Mesothelial cell of epicardium (in vitro differentiated cells): ENCODE measurements around the gene LRRC15. TPM values are rescaled to one million over a fixed set of nuclear protein-coding genes. Genes with fewer than 3 reads are reported as not detected.

Experiments
- DNase-seq, 2 experiments: peaks; one replicate each; pipeline ENCODE4 v3.0.0; 2021; ENCODE audit warnings: low spot score in 2 of 2; ENCODE audit not compliant: unreplicated experiment in 2 of 2
- H3K27ac Mint-ChIP-seq: 2 replicates; pipeline ENCODE4 v1.8.0; 2021; ENCODE audit warnings: mixed read lengths
- H3K27me3 Mint-ChIP-seq: 2 replicates; pipeline ENCODE4 v1.8.0; 2021; ENCODE audit warnings: low read depth, mixed read lengths
- H3K36me3 Mint-ChIP-seq: 2 replicates; pipeline ENCODE4 v1.8.0; 2021; ENCODE audit warnings: mixed read lengths
- H3K4me1 Mint-ChIP-seq: 2 replicates; pipeline ENCODE4 v1.8.0; 2021; ENCODE audit warnings: mixed read lengths
- H3K4me3 Mint-ChIP-seq: 2 replicates; pipeline ENCODE4 v1.8.0; 2021; ENCODE audit warnings: mild to moderate bottlenecking, moderate library complexity, mixed read lengths
- H3K9me3 Mint-ChIP-seq: 2 replicates; pipeline ENCODE4 v1.8.0; 2021; ENCODE audit warnings: mixed read lengths
- total RNA-seq: library from RNA; stranded (reverse); gene quantifications from 3 replicates; pipeline ENCODE4 v1.2.1, GENCODE V29; 2021
- TF ChIP-seq, protein P1 (sequence below): fragments of 200-600 bp; sonication (generic); IDR thresholded peaks from one replicate; pipeline ENCODE4 v1.5.0; 2021; ENCODE audit warnings: antibody characterized with exemption; ENCODE audit not compliant: unreplicated experiment

The LRRC15 gene
- total RNA-seq, 1 donor from 2014 or later = not detected

DNA sequence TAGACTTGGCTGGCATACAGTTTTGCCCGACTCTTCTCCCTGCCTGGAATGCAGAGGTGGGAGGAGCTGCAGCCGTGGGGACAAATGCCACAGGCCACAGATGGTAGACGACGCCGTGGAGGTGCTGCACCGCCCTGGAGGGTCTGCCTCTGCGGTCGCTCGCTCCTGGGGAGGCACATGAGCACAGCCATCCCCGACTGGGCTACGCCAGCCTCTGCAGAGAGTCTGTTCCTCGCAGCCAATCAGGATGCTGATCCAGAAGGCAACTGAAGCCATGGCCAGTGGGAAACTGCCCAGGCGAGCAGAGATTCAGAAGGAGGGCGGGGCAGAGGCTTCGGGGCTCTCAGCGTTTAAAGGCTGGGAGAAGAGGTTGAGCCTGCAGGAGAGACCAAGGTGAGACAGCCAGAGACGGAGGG is 11.9 kb upstream of the LRRC15 start:
- H3K36me3 Mint-ChIP-seq = no peaks in the 10 kb centered on the region
- no peak for DNase-seq
- no peak overlapping the region for H3K27ac Mint-ChIP-seq
- no peaks in the 10 kb centered on the region for H3K9me3 Mint-ChIP-seq
- peaks cover 7% of the 10 kb centered on the region for H3K27me3 Mint-ChIP-seq
- TF ChIP-seq, protein P1, sequence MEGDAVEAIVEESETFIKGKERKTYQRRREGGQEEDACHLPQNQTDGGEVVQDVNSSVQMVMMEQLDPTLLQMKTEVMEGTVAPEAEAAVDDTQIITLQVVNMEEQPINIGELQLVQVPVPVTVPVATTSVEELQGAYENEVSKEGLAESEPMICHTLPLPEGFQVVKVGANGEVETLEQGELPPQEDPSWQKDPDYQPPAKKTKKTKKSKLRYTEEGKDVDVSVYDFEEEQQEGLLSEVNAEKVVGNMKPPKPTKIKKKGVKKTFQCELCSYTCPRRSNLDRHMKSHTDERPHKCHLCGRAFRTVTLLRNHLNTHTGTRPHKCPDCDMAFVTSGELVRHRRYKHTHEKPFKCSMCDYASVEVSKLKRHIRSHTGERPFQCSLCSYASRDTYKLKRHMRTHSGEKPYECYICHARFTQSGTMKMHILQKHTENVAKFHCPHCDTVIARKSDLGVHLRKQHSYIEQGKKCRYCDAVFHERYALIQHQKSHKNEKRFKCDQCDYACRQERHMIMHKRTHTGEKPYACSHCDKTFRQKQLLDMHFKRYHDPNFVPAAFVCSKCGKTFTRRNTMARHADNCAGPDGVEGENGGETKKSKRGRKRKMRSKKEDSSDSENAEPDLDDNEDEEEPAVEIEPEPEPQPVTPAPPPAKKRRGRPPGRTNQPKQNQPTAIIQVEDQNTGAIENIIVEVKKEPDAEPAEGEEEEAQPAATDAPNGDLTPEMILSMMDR = no peak
- no peak overlapping the region for H3K4me3 Mint-ChIP-seq
- H3K4me1 Mint-ChIP-seq = peaks cover 2% of the 10 kb centered on the region

DNA sequence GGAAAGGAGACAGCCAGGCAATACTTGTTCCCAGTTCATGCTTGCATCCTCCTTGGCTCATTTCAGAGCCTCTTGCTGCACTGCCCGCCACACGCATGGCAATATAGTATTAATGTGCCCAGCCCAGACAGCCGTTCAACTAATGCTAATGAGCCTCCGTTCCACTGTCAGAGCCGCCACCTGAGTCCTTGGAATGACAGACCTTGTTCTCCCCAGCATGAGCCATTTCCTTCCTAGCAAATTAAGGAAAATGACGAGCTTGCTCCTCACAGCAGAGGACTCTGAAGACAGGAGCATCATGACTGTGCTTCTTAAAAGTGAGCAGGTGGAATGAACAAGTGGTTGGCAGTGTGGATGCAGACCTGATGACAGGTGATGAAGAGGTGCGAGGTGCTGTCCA is 10.8 kb upstream of the LRRC15 start:
- TF ChIP-seq, protein P1 = no peak
- Mint-ChIP-seq H3K4me1 (peaks cover 6% of the 10 kb centered on the region), H3K27me3 (peaks cover 17% of the 10 kb centered on the region), H3K9me3 (no peaks in the 10 kb centered on the region), H3K4me3 (no peak overlapping the region), H3K36me3 (no peaks in the 10 kb centered on the region), H3K27ac (no peak overlapping the region)
- DNase-seq = no peak

DNA sequence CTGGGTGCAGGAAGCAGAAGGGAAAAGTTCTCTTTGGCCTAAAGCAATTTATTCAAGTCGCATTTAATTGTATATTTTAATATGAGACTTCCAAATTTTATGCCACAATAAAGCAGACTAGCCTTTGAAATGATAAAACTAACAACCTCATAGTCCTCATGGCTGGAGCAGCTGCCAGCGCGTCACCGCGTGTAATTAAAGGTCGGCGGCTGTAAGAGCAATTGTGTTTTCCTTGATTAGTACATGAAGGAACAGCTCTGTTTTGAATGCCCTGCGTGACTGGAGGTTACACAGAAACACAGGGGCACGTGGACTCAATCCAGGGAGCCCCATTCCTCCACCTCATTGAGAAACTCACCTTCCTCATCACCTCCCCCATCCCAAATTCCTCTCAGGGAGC is 10.1 kb upstream of the LRRC15 start:
- no peak overlapping the region for H3K27ac Mint-ChIP-seq
- no peaks in the 10 kb centered on the region for H3K36me3 Mint-ChIP-seq
- no peak for DNase-seq
- H3K4me1 Mint-ChIP-seq = peaks cover 8% of the 10 kb centered on the region
- H3K9me3 Mint-ChIP-seq = no peaks in the 10 kb centered on the region
- TF ChIP-seq, protein P1 = no peak
- peaks cover 21% of the 10 kb centered on the region for H3K27me3 Mint-ChIP-seq
- H3K4me3 Mint-ChIP-seq = no peak overlapping the region

DNA sequence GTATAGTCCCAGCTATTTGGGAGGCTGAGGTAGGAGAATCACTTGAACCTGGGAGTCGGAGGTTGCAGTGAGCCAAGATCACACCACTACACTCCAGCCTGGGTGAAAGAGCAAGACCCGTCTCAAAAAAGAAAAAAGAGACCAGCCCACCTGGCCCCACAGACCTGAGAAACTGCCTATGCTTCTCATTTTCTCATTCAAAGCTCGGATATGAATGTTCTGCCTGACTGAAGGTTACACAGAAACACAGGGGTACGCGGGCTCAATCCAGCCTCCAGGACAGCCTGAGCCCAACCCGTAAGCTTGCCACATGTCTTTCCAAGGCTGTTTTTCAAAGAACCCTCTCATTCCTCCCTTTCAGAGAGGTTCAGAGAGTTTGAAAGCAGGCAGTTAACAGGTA is 9.7 kb upstream of the LRRC15 start:
- TF ChIP-seq, protein P1 = no peak
- Mint-ChIP-seq H3K4me3 (no peak overlapping the region), H3K27me3 (peaks cover 21% of the 10 kb centered on the region), H3K36me3 (no peaks in the 10 kb centered on the region), H3K4me1 (peaks cover 8% of the 10 kb centered on the region), H3K9me3 (no peaks in the 10 kb centered on the region), H3K27ac (no peak overlapping the region)
- DNase-seq = no peak

DNA sequence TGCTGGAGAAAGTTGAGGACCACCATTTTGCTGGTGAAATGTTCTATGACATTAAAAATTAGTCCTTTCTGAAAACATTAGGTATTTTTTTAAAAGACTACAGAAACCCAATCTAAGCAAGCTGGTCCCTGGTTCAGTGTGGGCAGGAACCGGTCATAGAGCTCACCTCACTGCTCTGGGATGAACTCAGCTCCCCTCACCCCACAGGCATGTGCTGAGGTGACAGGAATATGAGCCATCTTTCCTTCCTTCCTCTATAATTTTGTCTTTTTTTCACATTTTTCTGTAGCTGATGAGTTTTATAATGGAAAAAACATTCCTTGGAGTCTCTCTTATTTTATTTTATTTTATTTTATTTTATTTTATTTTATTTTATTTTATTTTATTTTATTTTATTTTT is 8.2 kb upstream of the LRRC15 start:
- no peak for DNase-seq
- Mint-ChIP-seq H3K27ac (no peak overlapping the region), H3K9me3 (no peaks in the 10 kb centered on the region), H3K4me3 (no peak overlapping the region), H3K36me3 (no peaks in the 10 kb centered on the region), H3K27me3 (peaks cover 21% of the 10 kb centered on the region), H3K4me1 (peaks cover 8% of the 10 kb centered on the region)
- TF ChIP-seq, protein P1 = no peak

DNA sequence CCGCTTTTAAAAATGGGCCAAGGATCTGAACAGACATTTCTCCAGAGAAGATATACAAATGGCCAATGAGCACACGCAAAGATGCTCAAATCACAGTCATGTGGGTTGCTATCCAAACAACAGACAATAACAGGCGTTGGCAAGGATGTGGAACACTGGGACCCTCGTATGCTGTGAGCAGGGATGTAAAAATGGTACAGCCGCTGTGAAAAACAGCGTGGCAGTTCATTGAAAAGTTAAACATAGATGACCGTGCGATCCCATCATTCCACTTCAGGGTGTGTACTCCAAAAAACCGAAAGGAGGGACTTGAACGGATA is 6.7 kb upstream of the LRRC15 start:
- Mint-ChIP-seq H3K9me3 (no peaks in the 10 kb centered on the region), H3K27ac (no peak overlapping the region), H3K4me3 (no peak overlapping the region), H3K27me3 (peaks cover 29% of the 10 kb centered on the region), H3K4me1 (peaks cover 8% of the 10 kb centered on the region), H3K36me3 (no peaks in the 10 kb centered on the region)
- TF ChIP-seq, protein P1 = no peak
- DNase-seq = no peak
